Measurements from ENCODE around the gene SLC9A8. TPM values are rescaled to one million over a fixed set of nuclear protein-coding genes. Genes with fewer than 3 reads are reported as not detected.

The SLC9A8 gene
- total RNA-seq, 2 experiments from 2014 or later: 11.5 to 13.0 TPM

GRCh38 chr20:49909499-49910339 is 97.1 kb downstream of the SLC9A8 start:
- Mint-ChIP-seq H3K9me3 (no peaks in the 10 kb centered on the region), H3K27me3 (no peaks in the 10 kb centered on the region), H3K27ac (no peak overlapping the region), H3K4me1 (ENCODE audit: low read depth) (peaks cover 22% of the 10 kb centered on the region), H3K4me3 (no peak overlapping the region), H3K36me3 (peaks cover 19% of the 10 kb centered on the region)
- ChIA-PET POLR2A (no interaction called here), CTCF (no interaction called here)
- DNase-seq: no peak
- intact Hi-C loops (cut with micrococcal nuclease): no loop called here

GRCh38 chr20:49910340-49910706 is 97.7 kb downstream of the SLC9A8 start:
- H3K4me1 Mint-ChIP-seq (ENCODE audit: low read depth): peaks cover 23% of the 10 kb centered on the region

GRCh38 chr20:49913399-49914047 is 100.9 kb downstream of the SLC9A8 start:
- H3K9me3 Mint-ChIP-seq: no peaks in the 10 kb centered on the region
- intact Hi-C loops (cut with micrococcal nuclease): loop anchor here (2.0 kb wide), 1 partner anchor 19 kb away; no protein-coding TSS in a partner anchor
- peaks cover 31% of the 10 kb centered on the region for H3K4me1 Mint-ChIP-seq (ENCODE audit: low read depth)
- H3K27me3 Mint-ChIP-seq: no peaks in the 10 kb centered on the region
- CTCF ChIA-PET: interaction anchor here (1.2 to 3.5 kb wide), 8 partner anchors 17 to 304 kb away, joined by 3 to 16 read pairs (median 6); no protein-coding TSS in a partner anchor
- POLR2A ChIA-PET: interaction anchor here (1.3 kb wide), 1 partner anchor 317 kb away, joined by 5 read pairs; no protein-coding TSS in a partner anchor
- peak overlapping the region; percentile 98 for H3K4me3 Mint-ChIP-seq
- DNase-seq: no peak
- H3K36me3 Mint-ChIP-seq: peaks cover 2% of the 10 kb centered on the region
- H3K27ac Mint-ChIP-seq: no peak overlapping the region

More at GRCh38 chr20:49910340-49910706, 97.7 kb downstream of the SLC9A8 start:
- Mint-ChIP-seq H3K27ac (no peak overlapping the region), H3K27me3 (no peaks in the 10 kb centered on the region), H3K36me3 (peaks cover 15% of the 10 kb centered on the region), H3K9me3 (no peaks in the 10 kb centered on the region), H3K4me3 (no peak overlapping the region)
- POLR2A ChIA-PET: no interaction called here
- CTCF ChIA-PET: no interaction called here
- DNase-seq: no peak
- intact Hi-C loops (cut with micrococcal nuclease): no loop called here

- intact Hi-C loops (cut with micrococcal nuclease): loop anchor here (1.0 to 2.0 kb wide), 2 partner anchors 20 to 199 kb away; partner anchors contain the start of gene UBE2V1
- Mint-ChIP-seq H3K36me3 (no peaks in the 10 kb centered on the region), H3K4me1 (ENCODE audit: low read depth) (peaks cover 31% of the 10 kb centered on the region), H3K9me3 (no peaks in the 10 kb centered on the region), H3K4me3 (peak overlapping the region; percentile 98), H3K27ac (peak overlapping the region; percentile 98), H3K27me3 (no peaks in the 10 kb centered on the region)
- DNase-seq: peak; percentile 27
- POLR2A ChIA-PET: interaction anchor here (1.0 to 1.3 kb wide), 2 partner anchors 18 to 318 kb away, joined by 3 to 5 read pairs; no protein-coding TSS in a partner anchor
- CTCF ChIA-PET: interaction anchor here (0.6 to 3.5 kb wide), 8 partner anchors 11 to 305 kb away, joined by 3 to 16 read pairs (median 6); partner anchors contain the start of gene B4GALT5
These were observed 101.9 kb downstream of the SLC9A8 start for GRCh38 chr20:49914310-49915117.

GRCh38 chr20:49915118-49915379 is 102.4 kb downstream of the SLC9A8 start:
- no peaks in the 10 kb centered on the region for H3K9me3 Mint-ChIP-seq
- DNase-seq: no peak
- no peaks in the 10 kb centered on the region for H3K36me3 Mint-ChIP-seq
- H3K27ac Mint-ChIP-seq: peak overlapping the region; percentile 98
- ChIA-PET CTCF (interaction anchor here (0.6 to 3.5 kb wide), 7 partner anchors 11 to 306 kb away, joined by 3 to 16 read pairs (median 7); partner anchors contain the start of genes B4GALT5 and RNF114), POLR2A (interaction anchor here (1.0 to 1.8 kb wide), 2 partner anchors 18 to 21 kb away, joined by 3 to 10 read pairs; partner anchors contain the start of gene RNF114)
- H3K27me3 Mint-ChIP-seq: no peaks in the 10 kb centered on the region
- peaks cover 31% of the 10 kb centered on the region for H3K4me1 Mint-ChIP-seq (ENCODE audit: low read depth)
- peak overlapping the region; percentile 98 for H3K4me3 Mint-ChIP-seq
- intact Hi-C loops (cut with micrococcal nuclease): loop anchor here (1.0 to 2.0 kb wide), 2 partner anchors 20 to 198 kb away; partner anchors contain the start of gene UBE2V1

- peak; percentile 94 for DNase-seq
- intact Hi-C loops (cut with micrococcal nuclease): loop anchor here (1.0 to 2.0 kb wide), 2 partner anchors 21 to 198 kb away; partner anchors contain the start of gene UBE2V1
- POLR2A ChIA-PET: interaction anchor here (1.1 to 1.8 kb wide), 3 partner anchors 20 to 29 kb away, joined by 3 to 10 read pairs (median 7); partner anchors contain the start of gene RNF114
- H3K27me3 Mint-ChIP-seq: no peaks in the 10 kb centered on the region
- no peaks in the 10 kb centered on the region for H3K9me3 Mint-ChIP-seq
- H3K4me3 Mint-ChIP-seq: peak within 1 kb of the TSS; percentile 98
- CTCF ChIA-PET: interaction anchor here (0.9 to 3.5 kb wide), 7 partner anchors 12 to 379 kb away, joined by 3 to 16 read pairs (median 6); partner anchors contain the start of gene RNF114
- peak within 1 kb of the TSS; percentile 98 for H3K27ac Mint-ChIP-seq
- H3K36me3 Mint-ChIP-seq: no peaks in the 10 kb centered on the region
- H3K4me1 Mint-ChIP-seq (ENCODE audit: low read depth): peaks cover 31% of the 10 kb centered on the region
These were observed 102.9 kb downstream of the SLC9A8 start, which contains the start of gene SPATA2 for GRCh38 chr20:49915380-49916145. SPATA2 (minus strand) TSS chr20:49915529; CDS start chr20:49908490, 7,039 bp downstream.

- Mint-ChIP-seq H3K4me3 (peak overlapping the region; percentile 98), H3K27ac (peak overlapping the region; percentile 98), H3K27me3 (no peaks in the 10 kb centered on the region), H3K9me3 (no peaks in the 10 kb centered on the region), H3K4me1 (ENCODE audit: low read depth) (peaks cover 31% of the 10 kb centered on the region), H3K36me3 (no peaks in the 10 kb centered on the region)
- ChIA-PET POLR2A (interaction anchor here (1.1 to 1.8 kb wide), 3 partner anchors 20 to 29 kb away, joined by 3 to 10 read pairs (median 7); partner anchors contain the start of gene RNF114), CTCF (interaction anchor here (0.9 to 3.5 kb wide), 9 partner anchors 12 to 382 kb away, joined by 3 to 16 read pairs (median 5); partner anchors contain the start of gene RNF114)
- intact Hi-C loops (cut with micrococcal nuclease): no loop called here
- peak; percentile 54 for DNase-seq
These were observed 103.7 kb downstream of the SLC9A8 start for GRCh38 chr20:49916146-49917002.

DNA sequence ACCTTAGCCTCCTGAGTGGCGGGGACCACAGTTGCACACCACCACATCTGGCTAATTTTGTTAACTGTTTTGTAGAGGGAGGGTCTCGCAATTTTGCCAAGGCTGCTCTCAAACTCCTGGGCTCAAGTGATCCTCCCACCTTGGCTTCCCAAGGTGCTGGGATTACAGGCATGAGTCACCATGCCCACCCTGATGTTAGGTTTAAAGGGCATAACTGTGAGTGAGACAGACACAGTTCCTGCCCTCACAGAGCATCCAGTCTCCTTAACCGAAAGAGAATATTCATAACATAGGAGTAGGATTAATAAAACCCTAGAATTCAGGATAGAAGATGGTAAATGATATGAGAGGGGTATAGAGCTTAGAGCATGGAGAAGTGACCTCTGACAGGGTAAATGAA is 105.8 kb downstream of the SLC9A8 start:
- peaks cover 1% of the 10 kb centered on the region for H3K27me3 Mint-ChIP-seq
- ChIA-PET CTCF (interaction anchor here (0.6 kb wide), 1 partner anchor 213 kb away, joined by 3 read pairs; no protein-coding TSS in a partner anchor), POLR2A (no interaction called here)
- no peak overlapping the region for H3K27ac Mint-ChIP-seq
- intact Hi-C loops (cut with micrococcal nuclease): no loop called here
- no peak for DNase-seq
- H3K36me3 Mint-ChIP-seq: no peaks in the 10 kb centered on the region
- no peak overlapping the region for H3K4me3 Mint-ChIP-seq
- no peaks in the 10 kb centered on the region for H3K9me3 Mint-ChIP-seq
- peaks cover 22% of the 10 kb centered on the region for H3K4me1 Mint-ChIP-seq (ENCODE audit: low read depth)

- H3K36me3 Mint-ChIP-seq: no peaks in the 10 kb centered on the region
- intact Hi-C loops (cut with micrococcal nuclease): no loop called here
- POLR2A ChIA-PET: no interaction called here
- H3K27me3 Mint-ChIP-seq: peaks cover 4% of the 10 kb centered on the region
- no peak overlapping the region for H3K27ac Mint-ChIP-seq
- peaks cover 16% of the 10 kb centered on the region for H3K4me1 Mint-ChIP-seq (ENCODE audit: low read depth)
- CTCF ChIA-PET: interaction anchor here (0.6 kb wide), 1 partner anchor 214 kb away, joined by 3 read pairs; no protein-coding TSS in a partner anchor
- H3K4me3 Mint-ChIP-seq: no peak overlapping the region
- H3K9me3 Mint-ChIP-seq: no peaks in the 10 kb centered on the region
- DNase-seq: no peak
These were observed 106.4 kb downstream of the SLC9A8 start for GRCh38 chr20:49919009-49919408.

- peaks cover 12% of the 10 kb centered on the region for H3K4me1 Mint-ChIP-seq (ENCODE audit: low read depth)
- DNase-seq: no peak
- ChIA-PET POLR2A (no interaction called here), CTCF (no interaction called here)
- intact Hi-C loops (cut with micrococcal nuclease): no loop called here
- H3K36me3 Mint-ChIP-seq: no peaks in the 10 kb centered on the region
- peaks cover 4% of the 10 kb centered on the region for H3K27me3 Mint-ChIP-seq
- H3K9me3 Mint-ChIP-seq: no peaks in the 10 kb centered on the region
- H3K27ac Mint-ChIP-seq: no peak overlapping the region
- H3K4me3 Mint-ChIP-seq: no peak overlapping the region
These were observed 106.8 kb downstream of the SLC9A8 start for GRCh38 chr20:49919461-49919860.

Data from activated CD4-positive, alpha-beta memory T cell treated with anti-CD3 and anti-CD28 coated beads for 36 hours (primary cell).